ENCODE data around the gene HLA-DOA.
A peak's percentile ranks its signal among the peaks of the same experiment; 100 is the strongest.

The HLA-DOA gene

GRCh38 chr6:32979720-32980487, 29.5 kb downstream of the HLA-DOA start:
- DNase-seq (ENCODE audit: low read depth in 4 of 4, low spot score in 1 of 4): no peak

- DNase-seq (ENCODE audit: low read depth in 4 of 4, low spot score in 1 of 4): no peak
These were observed 31.5 kb downstream of the HLA-DOA start for GRCh38 chr6:32977953-32978324.

GRCh38 chr6:32977272-32977952, 32.0 kb downstream of the HLA-DOA start:
- DNase-seq (ENCODE audit: low read depth in 4 of 4, low spot score in 1 of 4): no peak

GRCh38 chr6:32976334-32977069, 32.9 kb downstream of the HLA-DOA start:
- DNase-seq (ENCODE audit: low read depth in 4 of 4, low spot score in 1 of 4): no peak

GRCh38 chr6:32975886-32976285, 33.5 kb downstream of the HLA-DOA start:
- no peak for DNase-seq (ENCODE audit: low read depth in 4 of 4, low spot score in 1 of 4)

GRCh38 chr6:32974541-32975308, 34.7 kb downstream of the HLA-DOA start:
- DNase-seq (ENCODE audit: low read depth in 4 of 4, low spot score in 1 of 4): no peak

GRCh38 chr6:32974016-32974333, 35.4 kb downstream of the HLA-DOA start:
- DNase-seq (ENCODE audit: low read depth in 4 of 4, low spot score in 1 of 4): no peak

- DNase-seq (ENCODE audit: low read depth in 4 of 4, low spot score in 1 of 4): peak in 1 of 4 experiments; percentile 49
These were observed 36.0 kb downstream of the HLA-DOA start for GRCh38 chr6:32973144-32974015.

GRCh38 chr6:32972353-32973143, 36.8 kb downstream of the HLA-DOA start:
- no peak for DNase-seq (ENCODE audit: low read depth in 4 of 4, low spot score in 1 of 4)

GRCh38 chr6:32971581-32972352, 37.6 kb downstream of the HLA-DOA start:
- DNase-seq (ENCODE audit: low read depth in 4 of 4, low spot score in 1 of 4): peak; percentile 97 to 99 (median 98)

- DNase-seq (ENCODE audit: low read depth in 4 of 4, low spot score in 1 of 4): no peak
These were observed 38.2 kb downstream of the HLA-DOA start for GRCh38 chr6:32971242-32971580.

- peak; percentile 59 to 81 (median 66) for DNase-seq (ENCODE audit: low read depth in 4 of 4, low spot score in 1 of 4)
These were observed 38.8 kb downstream of the HLA-DOA start for GRCh38 chr6:32970413-32971241.

- peak; percentile 54 to 72 (median 62) for DNase-seq (ENCODE audit: low read depth in 4 of 4, low spot score in 1 of 4)
These were observed 39.5 kb downstream of the HLA-DOA start for GRCh38 chr6:32969685-32970412.

- peak; percentile 36 to 68 (median 54) for DNase-seq (ENCODE audit: low read depth in 4 of 4, low spot score in 1 of 4)
These were observed 40.3 kb downstream of the HLA-DOA start for GRCh38 chr6:32968867-32969684.

- peak; percentile 85 to 94 (median 90) for DNase-seq (ENCODE audit: low read depth in 4 of 4, low spot score in 1 of 4)
These were observed 41.1 kb downstream of the HLA-DOA start, which contains the start of gene BRD2 for GRCh38 chr6:32968093-32968866. BRD2 (plus strand) TSS chr6:32968594; CDS start chr6:32972899, 4,305 bp downstream.

Measured in stimulated activated CD4-positive, alpha-beta T cell treated with anti-CD3 and anti-CD28 coated beads, Interleukin-1b, Interleukin-23, amount 100 ng/mL, for 24 hours (primary cell).